GM21825 (cell line): ENCODE measurements around the gene CALD1.

Experiments
- ATAC-seq: cut with Tn5 transposase; IDR thresholded peaks from one replicate; pipeline ENCODE4 v1.9.1; 2021; ENCODE audit warnings: mild to moderate bottlenecking, moderate library complexity; ENCODE audit not compliant: unreplicated experiment

The CALD1 gene

DNA sequence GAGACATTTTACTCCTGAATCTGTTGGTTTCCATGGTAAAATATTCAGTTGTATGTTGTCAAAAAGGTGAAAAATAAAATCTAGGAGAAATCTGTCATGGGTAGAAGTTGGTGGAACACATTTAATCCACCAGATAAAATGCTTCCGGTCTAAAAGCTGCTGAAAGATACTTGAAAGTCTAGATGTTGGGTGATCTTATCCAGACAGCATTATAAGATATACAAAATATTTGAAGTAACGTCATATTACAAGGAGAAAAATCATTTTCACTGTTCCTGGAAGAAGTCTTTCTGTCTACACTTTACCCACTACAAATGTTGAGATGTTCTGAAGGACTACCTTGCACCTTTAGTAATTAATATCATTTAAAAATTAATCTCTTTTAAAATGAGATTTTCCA lies 40.9 kb downstream of the CALD1 start:
- no peak for ATAC-seq

GRCh38 chr7:134820778-134821177 lies 41.3 kb downstream of the CALD1 start:
- ATAC-seq: no peak

GRCh38 chr7:134823400-134823799 lies 44.0 kb downstream of the CALD1 start:
- no peak for ATAC-seq

DNA sequence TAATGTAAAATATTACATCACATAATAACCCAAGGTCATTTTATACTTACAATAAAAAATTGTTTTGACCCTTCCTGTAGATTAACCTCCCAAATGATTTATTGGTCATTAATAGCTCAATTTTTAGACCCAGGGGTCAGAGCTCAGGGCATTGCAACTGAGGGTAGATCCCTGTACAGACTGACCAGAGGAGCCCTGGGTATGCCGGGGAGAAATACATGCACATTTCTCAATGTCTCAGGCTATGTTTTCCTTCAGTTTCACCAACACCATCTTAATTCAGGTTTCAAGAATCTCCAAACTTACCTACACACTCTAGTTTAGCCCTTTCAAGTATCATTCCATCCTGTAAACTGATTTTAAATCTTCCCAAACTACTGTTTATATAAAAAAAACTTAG lies 46.2 kb downstream of the CALD1 start:
- no peak for ATAC-seq

- ATAC-seq: no peak
These were observed 46.7 kb downstream of the CALD1 start for GRCh38 chr7:134826105-134826504.

- no peak for ATAC-seq
These were observed 48.0 kb downstream of the CALD1 start for GRCh38 chr7:134827436-134827835.

DNA sequence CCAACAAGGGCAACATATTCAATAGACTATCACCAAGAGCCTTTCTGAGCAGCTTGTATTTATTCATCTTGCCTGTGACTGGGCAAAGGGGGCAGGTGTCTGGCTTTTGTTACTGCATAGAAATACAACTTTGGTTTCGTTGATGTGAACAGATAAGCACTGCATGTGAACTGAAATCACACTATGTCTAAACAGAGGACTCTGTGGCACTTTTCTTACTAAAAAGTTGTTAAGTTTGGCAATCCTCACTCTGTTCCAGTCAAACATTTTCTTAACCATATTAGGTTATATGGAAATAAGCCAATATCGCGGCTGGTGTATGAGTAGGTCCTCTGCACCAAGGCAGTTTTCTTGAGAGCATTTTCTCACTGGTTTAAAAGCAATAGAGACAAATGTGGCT lies 48.5 kb downstream of the CALD1 start:
- ATAC-seq: no peak

DNA sequence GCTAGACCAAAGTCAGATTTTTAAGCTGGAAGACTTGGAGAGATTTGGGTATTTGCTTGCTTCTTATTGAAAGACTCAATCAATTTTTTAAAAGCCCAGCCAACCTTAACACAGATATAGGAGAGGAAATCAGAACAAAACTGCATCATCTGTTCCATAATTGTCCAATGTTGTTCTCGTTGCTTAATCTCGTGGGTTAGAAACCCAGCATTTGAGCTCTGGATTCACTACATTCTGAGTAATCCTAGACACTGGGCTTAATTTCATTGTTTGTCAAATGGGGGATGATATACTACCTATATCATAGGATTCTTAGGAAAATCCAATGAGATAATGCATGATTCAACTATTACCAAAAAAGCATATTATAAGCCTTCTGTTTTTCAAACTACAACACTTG lies 48.9 kb downstream of the CALD1 start:
- ATAC-seq: no peak

- no peak for ATAC-seq
These were observed 50.0 kb downstream of the CALD1 start for GRCh38 chr7:134829380-134829986.

DNA sequence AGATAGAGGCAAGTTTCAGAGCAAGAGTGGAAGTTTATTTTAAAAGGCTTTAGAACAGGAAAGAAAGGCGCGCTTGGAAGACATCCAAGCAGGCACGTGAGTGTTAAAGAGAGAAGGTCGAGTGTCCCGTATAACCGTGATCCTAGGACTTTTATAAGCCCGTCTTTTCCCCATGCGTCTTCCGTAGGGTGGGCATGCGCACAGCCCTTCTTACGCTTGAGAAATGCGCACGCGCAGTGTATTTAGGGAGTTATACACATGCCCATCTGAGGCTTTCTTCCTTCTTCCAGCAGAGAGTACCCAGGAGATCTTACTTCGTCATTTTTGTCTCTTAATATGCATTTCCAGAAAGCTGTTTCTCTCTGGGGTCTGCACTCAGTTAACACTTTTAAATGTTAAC lies 52.4 kb downstream of the CALD1 start:
- no peak for ATAC-seq

- no peak for ATAC-seq
These were observed 52.9 kb downstream of the CALD1 start for GRCh38 chr7:134832367-134832766.

DNA sequence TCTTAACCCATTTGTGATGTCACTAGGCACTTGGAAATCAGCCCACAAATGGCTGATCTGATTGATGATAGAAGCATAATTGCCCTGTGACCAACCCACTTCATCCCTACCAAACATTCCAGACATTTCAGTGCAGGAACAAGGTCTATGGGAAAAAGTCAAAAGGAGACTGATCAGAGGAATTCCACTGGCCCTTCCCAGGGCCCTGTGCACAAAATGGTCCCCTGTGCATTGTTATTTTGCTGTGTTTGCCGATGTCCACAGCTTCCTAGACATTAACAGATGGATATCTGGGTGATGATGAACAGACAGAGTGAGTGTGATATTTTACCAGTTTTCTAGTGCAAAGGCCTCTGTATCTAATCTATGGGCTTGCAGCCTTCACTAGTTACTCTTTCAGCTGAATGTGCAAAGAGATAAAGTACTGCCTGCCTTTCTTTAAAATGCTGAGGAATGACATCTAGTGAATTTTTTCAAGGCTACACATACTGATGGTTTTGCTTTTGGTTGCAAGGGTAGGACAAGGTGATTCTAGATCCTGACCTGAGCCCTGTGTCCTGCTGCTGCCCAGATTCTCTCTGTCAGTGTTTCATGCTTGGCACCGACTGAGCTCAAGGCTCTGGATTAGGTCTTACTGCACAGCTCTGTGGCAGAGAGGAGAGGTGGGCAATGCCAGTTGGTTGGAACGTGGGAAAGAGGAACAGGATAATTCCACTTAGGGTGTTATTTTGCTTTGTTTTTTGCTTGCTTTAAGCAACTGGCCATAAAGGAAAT lies 55.4 kb downstream of the CALD1 start:
- no peak for ATAC-seq

- no peak for ATAC-seq
These were observed 56.0 kb downstream of the CALD1 start for GRCh38 chr7:134835463-134835823.

- no peak for ATAC-seq
These were observed 57.0 kb downstream of the CALD1 start for GRCh38 chr7:134836447-134836846.

- no peak for ATAC-seq
These were observed 59.9 kb downstream of the CALD1 start for GRCh38 chr7:134839298-134839697.

- ATAC-seq: no peak
These were observed 62.6 kb downstream of the CALD1 start for GRCh38 chr7:134842062-134842461.

GRCh38 chr7:134842886-134843430 lies 63.5 kb downstream of the CALD1 start:
- no peak for ATAC-seq

GRCh38 chr7:134844200-134844599 lies 64.8 kb downstream of the CALD1 start:
- no peak for ATAC-seq

GRCh38 chr7:134845461-134845860 lies 66.0 kb downstream of the CALD1 start:
- ATAC-seq: peak; percentile 49

DNA sequence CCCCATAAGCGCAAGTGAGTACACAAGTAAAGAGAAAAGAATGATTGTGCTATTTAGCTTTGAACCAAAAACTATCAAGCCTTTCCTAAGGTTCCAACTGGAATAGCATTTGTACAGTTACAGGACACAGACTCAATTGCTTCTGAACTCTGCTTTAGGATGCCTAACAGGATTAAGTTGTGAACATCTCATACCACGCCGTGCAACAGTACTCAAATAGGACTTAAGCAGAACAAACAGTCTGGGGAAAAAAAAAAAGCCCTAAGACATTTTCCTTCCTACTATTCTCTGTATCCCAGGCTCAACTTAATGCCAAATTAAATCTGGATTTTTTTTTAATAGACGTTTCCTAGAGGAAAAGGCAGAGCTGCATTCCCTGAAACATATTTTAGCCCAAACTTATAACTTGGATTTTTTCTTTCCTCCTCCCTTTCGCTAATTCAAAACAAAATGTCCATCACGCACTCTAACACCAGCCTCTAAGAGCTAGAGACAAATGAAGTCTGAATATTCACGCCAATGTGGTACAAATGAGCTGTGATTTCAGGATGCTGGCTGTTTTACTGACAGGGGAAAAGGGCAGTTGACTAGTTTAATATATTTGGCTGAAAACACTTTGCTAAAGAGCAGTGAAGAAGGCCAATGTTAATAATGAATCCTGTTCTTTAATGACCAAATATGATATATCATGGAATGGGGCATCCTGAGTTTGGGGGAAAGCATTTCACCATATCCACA lies 68.6 kb downstream of the CALD1 start:
- no peak for ATAC-seq

DNA sequence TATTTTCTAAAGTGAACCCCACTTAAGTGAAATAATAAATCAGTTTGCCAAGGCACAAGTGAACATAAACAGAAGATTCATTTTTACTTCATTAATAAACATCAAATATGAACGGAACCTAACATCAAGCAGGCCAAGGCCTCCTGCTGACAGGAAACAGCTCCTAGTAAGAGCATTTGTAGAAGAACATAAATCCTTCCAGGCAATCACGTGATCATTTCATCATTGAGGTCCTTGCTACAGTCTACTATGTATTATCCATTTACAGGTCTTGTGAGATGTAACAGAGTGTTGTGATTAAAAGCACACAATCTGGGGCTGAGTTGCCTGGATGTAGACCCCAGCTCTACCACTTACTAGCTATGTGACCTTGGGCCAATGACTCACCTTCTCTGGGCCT lies 70.6 kb downstream of the CALD1 start:
- ATAC-seq: no peak

DNA sequence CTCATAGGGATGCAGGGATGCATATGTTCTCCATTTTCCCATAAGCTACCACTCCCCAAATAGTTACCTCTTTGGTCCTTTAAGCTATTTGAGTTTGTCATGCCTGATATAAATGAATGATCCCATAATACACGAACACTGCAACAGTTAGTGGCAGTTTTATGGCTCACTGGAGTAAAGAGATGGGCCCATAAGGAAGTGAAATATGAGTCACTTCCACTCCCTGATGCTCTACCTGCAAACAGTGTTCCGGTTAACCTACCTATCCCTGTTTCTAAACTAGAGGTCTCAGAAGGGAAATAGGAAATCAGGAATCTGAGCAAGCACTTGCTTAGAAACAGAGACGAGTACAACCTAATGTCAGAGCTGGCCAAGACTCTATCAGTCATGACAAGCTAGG lies 71.7 kb downstream of the CALD1 start:
- no peak for ATAC-seq
